DOHH2 (cell line): ENCODE results near the gene SEMA5A.

Experiments
- CTCF ChIP-seq: fragments of 200-600 bp; sonication (generic); IDR thresholded peaks from one replicate; pipeline ENCODE4 v1.5.1; 2014; ENCODE audit warnings: antibody characterized with exemption, mild to moderate bottlenecking, low read depth, low read length; ENCODE audit not compliant: poor library complexity, severe bottlenecking
- EZH2phosphoT487 ChIP-seq: fragments of 200-600 bp; sonication (generic); IDR thresholded peaks from 2 replicates; pipeline ENCODE4 v1.6.1; 2017; ENCODE audit warnings: borderline replicate concordance, mild to moderate bottlenecking, antibody characterized with exemption, low read length, moderate library complexity, mixed read lengths

- TF ChIP-seq CTCF (no peak), EZH2phosphoT487 (no peak)
Observed at GRCh38 chr5:9071074-9071473, 474.8 kb downstream of the SEMA5A start.
